Measurements from ENCODE around the gene HMOX2.

DNA sequence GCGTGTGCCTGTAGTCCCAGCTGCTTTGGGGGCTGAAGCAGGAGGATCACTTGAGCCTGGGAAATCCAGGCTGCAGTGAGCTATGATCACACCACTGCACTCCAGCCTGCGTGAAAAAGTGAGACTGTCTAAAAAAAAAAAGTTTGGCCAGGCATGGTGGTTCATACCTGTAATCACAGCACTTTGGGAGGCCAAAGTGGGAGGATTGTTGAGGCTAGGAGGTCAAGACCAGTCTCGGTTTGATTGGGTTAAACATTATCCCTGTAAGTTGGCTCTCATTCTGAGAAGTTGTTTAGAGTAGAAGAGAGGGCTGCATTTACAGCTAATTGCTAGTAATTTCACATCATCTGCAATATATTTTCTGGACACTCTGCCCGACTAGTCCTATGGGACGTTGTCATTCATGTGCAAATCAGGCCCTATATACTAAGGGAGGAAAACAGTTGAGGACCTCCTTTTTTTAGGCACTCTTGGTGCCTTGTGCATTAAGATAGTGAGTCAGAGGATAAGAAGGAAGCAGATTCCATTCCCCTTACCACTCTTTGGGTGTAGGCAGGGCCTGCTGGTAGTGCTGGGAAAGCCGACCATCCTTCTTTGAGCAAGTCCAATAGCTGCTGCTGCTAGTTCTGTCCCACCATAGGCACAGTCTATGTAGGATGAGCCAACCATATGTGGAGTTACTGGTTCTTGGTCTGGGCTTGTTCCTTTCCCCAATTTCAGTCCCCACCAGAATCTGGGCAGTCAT, 18.7 kb downstream of the HMOX2 start:
- TF ChIP-seq, protein P1, sequence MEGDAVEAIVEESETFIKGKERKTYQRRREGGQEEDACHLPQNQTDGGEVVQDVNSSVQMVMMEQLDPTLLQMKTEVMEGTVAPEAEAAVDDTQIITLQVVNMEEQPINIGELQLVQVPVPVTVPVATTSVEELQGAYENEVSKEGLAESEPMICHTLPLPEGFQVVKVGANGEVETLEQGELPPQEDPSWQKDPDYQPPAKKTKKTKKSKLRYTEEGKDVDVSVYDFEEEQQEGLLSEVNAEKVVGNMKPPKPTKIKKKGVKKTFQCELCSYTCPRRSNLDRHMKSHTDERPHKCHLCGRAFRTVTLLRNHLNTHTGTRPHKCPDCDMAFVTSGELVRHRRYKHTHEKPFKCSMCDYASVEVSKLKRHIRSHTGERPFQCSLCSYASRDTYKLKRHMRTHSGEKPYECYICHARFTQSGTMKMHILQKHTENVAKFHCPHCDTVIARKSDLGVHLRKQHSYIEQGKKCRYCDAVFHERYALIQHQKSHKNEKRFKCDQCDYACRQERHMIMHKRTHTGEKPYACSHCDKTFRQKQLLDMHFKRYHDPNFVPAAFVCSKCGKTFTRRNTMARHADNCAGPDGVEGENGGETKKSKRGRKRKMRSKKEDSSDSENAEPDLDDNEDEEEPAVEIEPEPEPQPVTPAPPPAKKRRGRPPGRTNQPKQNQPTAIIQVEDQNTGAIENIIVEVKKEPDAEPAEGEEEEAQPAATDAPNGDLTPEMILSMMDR (IDR thresholded peaks at IDR 0.05) = no peak
- no peak for TF ChIP-seq POLR2A (IDR thresholded peaks at IDR 0.05)
